ENCODE data around the gene PRDM15.

PRDM15 gene

GRCh38 chr21:41885341-41886024 is 6.3 kb upstream of the PRDM15 start:
- DNase-seq (ENCODE audit: low read depth in 2 of 2), result no peak

GRCh38 chr21:41884501-41885030 is 5.4 kb upstream of the PRDM15 start:
- DNase-seq (ENCODE audit: low read depth in 2 of 2), result no peak

- DNase-seq (ENCODE audit: low read depth in 2 of 2), result no peak
Observed at GRCh38 chr21:41883582-41883981, 4.4 kb upstream of the PRDM15 start.

- DNase-seq (ENCODE audit: low read depth in 2 of 2), result no peak
Observed at GRCh38 chr21:41881051-41881450, 1.9 kb upstream of the PRDM15 start.

GRCh38 chr21:41880153-41880552 is 1.0 kb upstream of the PRDM15 start:
- no peak for DNase-seq (ENCODE audit: low read depth in 2 of 2)

- DNase-seq (ENCODE audit: low read depth in 2 of 2), result peak; percentile 53 to 61
Observed at GRCh38 chr21:41878831-41879189, 334 bp downstream of the PRDM15 start.

GRCh38 chr21:41877901-41878830 is 978 bp downstream of the PRDM15 start:
- DNase-seq (ENCODE audit: low read depth in 2 of 2), result no peak

GRCh38 chr21:41876928-41877652 is 2.1 kb downstream of the PRDM15 start:
- DNase-seq (ENCODE audit: low read depth in 2 of 2), result no peak

- no peak for DNase-seq (ENCODE audit: low read depth in 2 of 2)
Observed at GRCh38 chr21:41876396-41876795, 2.7 kb downstream of the PRDM15 start.

GRCh38 chr21:41875086-41875485 is 4.1 kb downstream of the PRDM15 start:
- no peak for DNase-seq (ENCODE audit: low read depth in 2 of 2)

- DNase-seq (ENCODE audit: low read depth in 2 of 2), result no peak
Observed at GRCh38 chr21:41874611-41875010, 4.5 kb downstream of the PRDM15 start.

- no peak for DNase-seq (ENCODE audit: low read depth in 2 of 2)
Observed at GRCh38 chr21:41873426-41873825, 5.7 kb downstream of the PRDM15 start.

GRCh38 chr21:41873005-41873404 is 6.1 kb downstream of the PRDM15 start:
- DNase-seq (ENCODE audit: low read depth in 2 of 2), result no peak

- no peak for DNase-seq (ENCODE audit: low read depth in 2 of 2)
Observed at GRCh38 chr21:41871293-41872030, 7.7 kb downstream of the PRDM15 start.

GRCh38 chr21:41869771-41870170 is 9.4 kb downstream of the PRDM15 start:
- no peak for DNase-seq (ENCODE audit: low read depth in 2 of 2)

- no peak for DNase-seq (ENCODE audit: low read depth in 2 of 2)
Observed at GRCh38 chr21:41868062-41868710, 11.0 kb downstream of the PRDM15 start.

GRCh38 chr21:41867313-41867712 is 11.8 kb downstream of the PRDM15 start:
- DNase-seq (ENCODE audit: low read depth in 2 of 2), result no peak

- DNase-seq (ENCODE audit: low read depth in 2 of 2), result no peak
Observed at GRCh38 chr21:41866274-41866809, 12.8 kb downstream of the PRDM15 start.

- DNase-seq (ENCODE audit: low read depth in 2 of 2), result no peak
Observed at GRCh38 chr21:41865002-41865777, 14.0 kb downstream of the PRDM15 start.
